H1 (cell line): ENCODE results near the gene HECTD4. TPM values are rescaled to one million over a fixed set of nuclear protein-coding genes. Genes with fewer than 3 reads are reported as not detected.

Experiments
- CTCF ChIA-PET: fragments of 300-600 bp; sonication (Branson Sonifier 250); formaldehyde crosslinking; loops from one replicate; lab custom pipeline; 2021; ENCODE audit not compliant: partially characterized antibody; lab: Charles Lee
- POLR2A ChIA-PET: fragments of 300-600 bp; sonication (Branson Sonifier 250); formaldehyde crosslinking; loops from one replicate; lab custom pipeline; 2021; ENCODE audit warnings: inconsistent platforms; ENCODE audit not compliant: partially characterized antibody; lab: Charles Lee
- DNase-seq, 2 experiments: peaks; one replicate each; pipeline versions ENCODE4 v3.0.0 to v3.0.0-alpha.2; 2010 to 2022; ENCODE audit warnings: low spot score in 2 of 2, low read depth in 1 of 2, mixed read lengths in 1 of 2
- FAIRE-seq: peaks from 2 replicates; lab custom pipeline; 2011; peaks lifted over from hg19 to GRCh38; lab: Jason Lieb, UNC
- H2AFZ ChIP-seq: 2 replicates; pipeline ENCODE4 v1.8.1; 2012; ENCODE audit warnings: low read length, inconsistent platforms
- H2AK5ac ChIP-seq: 2 replicates; pipeline ENCODE4 v1.6.1; 2013; ENCODE audit warnings: low read depth, low read length
- H2BK120ac ChIP-seq: replicated peaks from 2 replicates; pipeline ENCODE3; 2013; ENCODE audit warnings: low read depth, low read length, inconsistent platforms
- H2BK12ac ChIP-seq: 2 replicates; pipeline ENCODE4 v1.6.1; 2013; ENCODE audit warnings: low read depth, low read length
- H2BK15ac ChIP-seq: 2 replicates; pipeline ENCODE4 v1.6.1; 2013; ENCODE audit warnings: low read length
- H2BK20ac ChIP-seq: 2 replicates; pipeline ENCODE4 v1.6.1; 2013; ENCODE audit warnings: low read length
- H2BK5ac ChIP-seq: 2 replicates; pipeline ENCODE4 v1.6.1; 2013; ENCODE audit warnings: low read depth, low read length
- H3K14ac ChIP-seq: 2 replicates; pipeline ENCODE4 v1.6.1; 2013; ENCODE audit warnings: inconsistent platforms; ENCODE audit not compliant: insufficient read length
- H3K18ac ChIP-seq: 2 replicates; pipeline ENCODE4 v1.6.1; 2013; ENCODE audit warnings: low read length; ENCODE audit errors: extremely low read depth
- H3K23ac ChIP-seq: 2 replicates; pipeline ENCODE4 v1.6.1; 2013; ENCODE audit warnings: inconsistent platforms; ENCODE audit not compliant: insufficient read length
- H3K23me2 ChIP-seq: 2 replicates; pipeline ENCODE4 v1.6.1; 2013; ENCODE audit warnings: low read depth, low read length
- H3K27ac ChIP-seq: 2 replicates; pipeline ENCODE4 v1.6.1; 2011; ENCODE audit warnings: low read depth, low read length, inconsistent platforms
- H3K27me3 ChIP-seq, 4 experiments: replicated peaks in 1 of 4; 1 replicate in 1 of 4; 2 replicates in 3 of 4; pipeline versions ENCODE4 v1.6.1 to v1.8.1; 2011 to 2013; ENCODE audit warnings: low read length in 3 of 4, mild to moderate bottlenecking in 3 of 4, inconsistent platforms in 2 of 4, mixed read lengths in 2 of 4, moderate library complexity in 1 of 4; ENCODE audit not compliant: control insufficient read depth in 3 of 4, insufficient read depth in 3 of 4; ENCODE audit errors: extremely low read depth in 1 of 4
- H3K36me3 ChIP-seq, 4 experiments: 2 replicates each; pipeline versions ENCODE4 v1.6.1 to v1.8.1; 2011 to 2013; ENCODE audit warnings: mild to moderate bottlenecking in 4 of 4, low read length in 3 of 4, moderate library complexity in 2 of 4, control low read depth in 1 of 4, inconsistent platforms in 1 of 4; ENCODE audit not compliant: insufficient read depth in 4 of 4, control insufficient read depth in 2 of 4
- H3K4ac ChIP-seq: replicated peaks from 2 replicates; pipeline ENCODE3; 2013; ENCODE audit warnings: low read length, low read depth, mixed read lengths, inconsistent platforms; ENCODE audit not compliant: insufficient read length
- H3K4me1 ChIP-seq, 4 experiments: replicated peaks in 1 of 4; 1 replicate in 1 of 4; 2 replicates in 3 of 4; pipeline versions ENCODE4 v1.6.1 to v1.8.1; 2011 to 2013; ENCODE audit warnings: low read length in 3 of 4, inconsistent platforms in 2 of 4, mixed read lengths in 1 of 4; ENCODE audit not compliant: insufficient read depth in 4 of 4, control insufficient read depth in 3 of 4
- H3K4me2 ChIP-seq, 2 experiments: 2 replicates each; pipeline versions ENCODE4 v1.6.1 to v1.8.1; 2011 to 2013; ENCODE audit warnings: low read depth in 2 of 2, low read length in 2 of 2, control low read depth in 1 of 2, inconsistent platforms in 1 of 2, mild to moderate bottlenecking in 1 of 2; ENCODE audit not compliant: insufficient read depth in 1 of 2
- H3K4me3 ChIP-seq, 4 experiments: fragments of 200-600, 300-600 bp in 1 of 4; sonication (generic), shearing (Covaris generic), sonication (Bioruptor Twin) in 1 of 4; 2 replicates each; pipeline versions ENCODE4 v1.5.1 to v1.8.1; 2011 to 2016; ENCODE audit warnings: low read length in 4 of 4, low read depth in 3 of 4, control low read depth in 2 of 4, inconsistent platforms in 2 of 4, mild to moderate bottlenecking in 2 of 4, mixed read lengths in 1 of 4, moderate library complexity in 1 of 4; ENCODE audit not compliant: insufficient read depth in 2 of 4; ENCODE audit errors: extremely low read depth in 1 of 4
- H3K56ac ChIP-seq: replicated peaks from 2 replicates; pipeline ENCODE3; 2013; ENCODE audit warnings: low read depth, mild to moderate bottlenecking, mixed read lengths, low read length, inconsistent platforms; ENCODE audit not compliant: insufficient read length
- H3K79me1 ChIP-seq: 2 replicates; pipeline ENCODE4 v1.6.1; 2013; ENCODE audit warnings: low read depth, low read length, control low read depth
- H3K79me2 ChIP-seq, 2 experiments: 2 replicates each; pipeline versions ENCODE4 v1.6.1 to v1.8.1; 2012 to 2013; ENCODE audit warnings: low read length in 2 of 2, mild to moderate bottlenecking in 2 of 2, inconsistent platforms in 1 of 2; ENCODE audit not compliant: insufficient read depth in 2 of 2, control insufficient read depth in 1 of 2
- H3K9ac ChIP-seq, 4 experiments: replicated peaks in 1 of 4; 1 replicate in 1 of 4; 2 replicates in 3 of 4; pipeline versions ENCODE4 v1.6.1 to v1.8.1; 2011 to 2013; ENCODE audit warnings: low read depth in 3 of 4, low read length in 3 of 4, control low read depth in 2 of 4, mild to moderate bottlenecking in 2 of 4, moderate library complexity in 2 of 4, inconsistent platforms in 1 of 4; ENCODE audit errors: extremely low read depth in 1 of 4
- H3K9me3 ChIP-seq, 2 experiments: 2 replicates each; pipeline versions ENCODE4 v1.6.1 to v1.8.1; 2012 to 2013; ENCODE audit warnings: mild to moderate bottlenecking in 2 of 2, moderate library complexity in 2 of 2, control low read depth in 1 of 2, inconsistent platforms in 1 of 2, low read depth in 1 of 2, low read length in 1 of 2, mixed read lengths in 1 of 2; ENCODE audit not compliant: insufficient read depth in 2 of 2
- H4K20me1 ChIP-seq, 2 experiments: replicated peaks in 1 of 2; 2 replicates each; pipeline versions ENCODE3 to v1.8.1; 2011 to 2013; ENCODE audit warnings: inconsistent platforms in 2 of 2, low read length in 2 of 2, mild to moderate bottlenecking in 1 of 2; ENCODE audit not compliant: insufficient read depth in 2 of 2, control insufficient read depth in 1 of 2
- H4K5ac ChIP-seq: 2 replicates; pipeline ENCODE4 v1.6.1; 2013; ENCODE audit warnings: low read length, low read depth, mixed read lengths, inconsistent platforms; ENCODE audit not compliant: insufficient read length
- H4K8ac ChIP-seq: 2 replicates; pipeline ENCODE4 v1.8.0; 2013; ENCODE audit warnings: mild to moderate bottlenecking, moderate library complexity, low read length, inconsistent platforms; ENCODE audit not compliant: insufficient read depth; ENCODE audit errors: extremely low read depth
- H4K91ac ChIP-seq: replicated peaks from 2 replicates; pipeline ENCODE3; 2013; ENCODE audit warnings: low read length, mixed read lengths, inconsistent platforms; ENCODE audit not compliant: insufficient read length
- ATF3 ChIP-seq: IDR thresholded peaks from 2 replicates; pipeline ENCODE4 v1.6.1; 2011; ENCODE audit warnings: low read depth, mild to moderate bottlenecking, low read length; ENCODE audit not compliant: insufficient read depth
- JUND ChIP-seq: IDR thresholded peaks from 2 replicates; pipeline ENCODE4 v1.6.1; 2011; ENCODE audit warnings: mild to moderate bottlenecking, improper control_type of control experiment, low read length
- WGBS, 2 experiments: shearing (Covaris generic) in 1 of 2; methylation state at CpG; one replicate each; pipeline versions ENCODE4 v1.1.6 to v1.1.7; 2013 to 2015; ENCODE audit warnings: low lambda C conversion rate in 2 of 2, mixed read lengths in 2 of 2, inconsistent platforms in 1 of 2, low coverage in 1 of 2, missing lambda C conversion rate in 1 of 2; ENCODE audit not compliant: insufficient replicate concordance in 2 of 2, insufficient coverage in 1 of 2, insufficient read length in 1 of 2; ENCODE audit errors: extremely low coverage in 1 of 2, missing lambda C conversion rate in 1 of 2; 5-methylcytosine and 5-hydroxymethylcytosine counted together
- polyA plus RNA-seq, 7 experiments: library from polyadenylated mRNA; depleted of rRNA in 3 of 7; stranded (reverse) in 5 of 7; unstranded in 2 of 7; fragments of >200 nt in 5 of 7; fragments of 200-250 nt in 2 of 7; gene quantifications; 1 replicate in 5 of 7; 2 replicates in 1 of 7; 4 replicates in 1 of 7; pipeline versions ENCODE4 v1.2.1 to v1.2.3, GENCODE V29; 2011 to 2013; ENCODE audit warnings: missing spikeins in 2 of 7, mixed read lengths in 2 of 7
- total RNA-seq: library from RNA; stranded (reverse); fragmentation: NEBNext Ultra II Directional; extraction: Animal tissue kit (Norgen Biotek cat#: 25700); gene quantifications from 2 replicates; pipeline ENCODE4 v1.2.1, GENCODE V29; 2021

The HECTD4 gene
- total and polyA plus RNA-seq, 2 of the 8 experiments (the other 6 are each of a cell fraction or from before 2014, with no cell fraction given) = 6.5 to 33.7 TPM

DNA sequence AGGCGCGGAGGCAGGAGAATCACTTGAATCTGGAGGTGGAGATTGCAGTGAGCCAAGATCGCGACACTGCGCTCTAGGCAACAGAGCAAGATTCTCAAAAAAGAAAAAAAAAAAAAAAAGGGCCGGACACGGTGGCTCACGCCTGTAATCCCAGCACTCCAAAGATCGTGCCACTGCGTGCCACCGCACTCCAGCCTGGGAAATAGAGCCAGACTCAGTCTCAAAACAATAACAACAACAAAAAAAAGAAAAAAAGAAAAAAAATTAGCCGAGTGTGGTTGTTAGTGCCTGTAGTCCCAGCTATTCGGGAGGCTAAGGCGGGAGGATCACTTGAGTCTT, 27.6 kb upstream of the HECTD4 start:
- Histone ChIP-seq H3K14ac (no peak overlapping the region), H3K79me1 (no peaks in the 10 kb centered on the region), H4K8ac (no peak overlapping the region), H3K4me3 (no peak overlapping the region), H2BK20ac (no peak overlapping the region), H3K9me3 (no peaks in the 10 kb centered on the region), H2BK12ac (no peak overlapping the region), H2BK15ac (no peak overlapping the region), H4K20me1 (peaks cover 6% of the 10 kb centered on the region in 2 experiments), H2AK5ac (no peak overlapping the region), H3K18ac (no peak overlapping the region), H3K56ac (no peak overlapping the region), H3K27ac (no peak overlapping the region), H3K36me3 (peaks cover 23 to 36% (median 34%) of the 10 kb centered on the region in 4 experiments), H2BK120ac (no peak overlapping the region), H2AFZ (no peak overlapping the region), H3K79me2 (peaks cover 0 to 22% of the 10 kb centered on the region in 2 experiments; a peak in 3 of 4 replicates), H3K9ac (no peak overlapping the region), H3K23ac (no peak overlapping the region), H3K23me2 (peaks cover 2% of the 10 kb centered on the region; the same call in 1 of the 2 replicates), H4K91ac (no peak overlapping the region), H3K27me3 (no peaks in the 10 kb centered on the region), H3K4ac (no peak overlapping the region), H3K4me2 (peak overlapping the region in 1 of 2 experiments; percentile 78; a peak in 1 of 4 replicates), H4K5ac (no peak overlapping the region), H2BK5ac (no peak overlapping the region), H3K4me1 (no peaks in the 10 kb centered on the region; a peak in 1 of 7 replicates)
- no peak for FAIRE-seq
- TF ChIP-seq ATF3 (no peak), JUND (no peak)
- DNase-seq = no peak
- 92% methylated on average over 11 of the region's 14 CpGs; no CpG with 5 or more reads in 1 of the 2 experiments for WGBS, 2 experiments
- ChIA-PET POLR2A (interaction anchor here (1.3 to 2.0 kb wide), 4 partner anchors 8 to 28 kb away, joined by 3 to 10 read pairs (median 5); partner anchors contain the start of genes HECTD4 and PTPN11), CTCF (interaction anchor here (0.6 to 1.2 kb wide), 4 partner anchors 14 to 378 kb away, joined by 3 to 4 read pairs (median 3); no protein-coding TSS in a partner anchor)
